SK-N-SH (cell line): ENCODE measurements around the gene FZD4. TPM values are rescaled to one million over a fixed set of nuclear protein-coding genes. Genes with fewer than 3 reads are reported as not detected.

Experiments
- CTCF ChIA-PET: fragments of 300-600, 350-600 bp; formaldehyde crosslinking; extraction: SDS; loops from one replicate; lab custom pipeline; 2021; lab: Yijun Ruan, JAX
- POLR2A ChIA-PET: fragments of 350-600 bp; sonication (Branson Sonifier 250); formaldehyde crosslinking; extraction: SDS; loops from one replicate; lab custom pipeline; 2020; ENCODE audit warnings: antibody characterized with exemption, inconsistent platforms; lab: Yijun Ruan, JAX
- DNase-seq: peaks from one replicate; pipeline ENCODE4 v3.0.0; 2012
- H2AFZ ChIP-seq: fragments of 200-600 bp; sonication (generic); 2 replicates; pipeline ENCODE4 v1.8.1; 2016; ENCODE audit warnings: antibody characterized with exemption, mild to moderate bottlenecking, low read depth
- H3F3A ChIP-seq: fragments of 200-600 bp; sonication (generic); replicated peaks from 2 replicates; pipeline ENCODE3; 2016; ENCODE audit warnings: antibody characterized with exemption, mild to moderate bottlenecking; ENCODE audit not compliant: insufficient read depth
- H3K27ac ChIP-seq, 2 experiments: fragments of 200-500 bp in 1 of 2; fragments of 200-600 bp in 1 of 2; sonication (Bioruptor generic) in 1 of 2; sonication (generic), shearing (Covaris generic) in 1 of 2; 2 replicates each; pipeline versions ENCODE4 v1.5.1 to v1.6.1; 2014 to 2016; ENCODE audit warnings: low read depth in 2 of 2, inconsistent platforms in 1 of 2, low read length in 1 of 2, mild to moderate bottlenecking in 1 of 2, mixed read lengths in 1 of 2
- H3K27me3 ChIP-seq: fragments of 200-600 bp; sonication (generic), shearing (Covaris generic); 2 replicates; pipeline ENCODE4 v1.6.1; 2016; ENCODE audit warnings: mixed run types; ENCODE audit not compliant: insufficient read depth
- H3K36me3 ChIP-seq, 2 experiments: fragments of 200-500 bp in 1 of 2; fragments of 200-600 bp in 1 of 2; sonication (Bioruptor generic) in 1 of 2; sonication (generic) in 1 of 2; replicated peaks in 1 of 2; 2 replicates each; pipeline versions ENCODE3 to v1.5.1; 2014 to 2016; ENCODE audit warnings: low read length in 1 of 2, mild to moderate bottlenecking in 1 of 2; ENCODE audit not compliant: insufficient read depth in 2 of 2, control insufficient read depth in 1 of 2
- H3K4me1 ChIP-seq, 2 experiments: fragments of 200-500 bp in 1 of 2; fragments of 200-600 bp in 1 of 2; sonication (Bioruptor generic) in 1 of 2; sonication (generic), shearing (Covaris generic) in 1 of 2; 2 replicates each; pipeline versions ENCODE4 v1.5.1 to v1.6.1; 2014 to 2016; ENCODE audit warnings: low read depth in 1 of 2, low read length in 1 of 2, mixed run types in 1 of 2; ENCODE audit not compliant: insufficient read depth in 2 of 2, control insufficient read depth in 1 of 2
- H3K4me2 ChIP-seq: fragments of 200-600 bp; sonication (generic), shearing (Covaris generic); 2 replicates; pipeline ENCODE4 v1.6.1; 2017; ENCODE audit warnings: mixed run types
- H3K4me3 ChIP-seq, 2 experiments: fragments of 200-500 bp in 1 of 2; fragments of 200-600 bp in 1 of 2; sonication (Bioruptor generic) in 1 of 2; sonication (generic), shearing (Covaris generic) in 1 of 2; 2 replicates each; pipeline versions ENCODE4 v1.5.1 to v1.8.1; 2014 to 2016; ENCODE audit warnings: low read depth in 2 of 2, inconsistent platforms in 1 of 2, low read length in 1 of 2, mild to moderate bottlenecking in 1 of 2, mixed read lengths in 1 of 2, moderate library complexity in 1 of 2
- H3K79me2 ChIP-seq: fragments of 200-600 bp; sonication (generic); 2 replicates; pipeline ENCODE4 v1.8.1; 2017; ENCODE audit warnings: mild to moderate bottlenecking; ENCODE audit not compliant: insufficient read depth
- H3K9ac ChIP-seq: fragments of 200-600 bp; sonication (generic); 2 replicates; pipeline ENCODE4 v1.6.1; 2017; ENCODE audit warnings: mixed run types
- H3K9me2 ChIP-seq: fragments of 200-600 bp; sonication (generic); 2 replicates; pipeline ENCODE4 v1.6.1; 2017; ENCODE audit warnings: mixed run types
- H3K9me3 ChIP-seq: fragments of 200-600 bp; sonication (generic); 2 replicates; pipeline ENCODE4 v1.6.1; 2017; ENCODE audit warnings: mixed run types, mild to moderate bottlenecking, moderate library complexity
- H4K20me1 ChIP-seq: fragments of 200-600 bp; sonication (generic); 2 replicates; pipeline ENCODE4 v1.6.1; 2017; ENCODE audit warnings: mild to moderate bottlenecking, mixed run types; ENCODE audit not compliant: insufficient read depth
- CHD2 ChIP-seq: fragments of 150-350 bp; IDR thresholded peaks from 2 replicates; pipeline ENCODE4 v1.6.1; 2018; ENCODE audit warnings: low read length; ENCODE audit not compliant: partially characterized antibody
- CTCF ChIP-seq: fragments of 200-600 bp; sonication (generic); IDR thresholded peaks from 2 replicates; pipeline ENCODE4 v1.6.1; 2017; ENCODE audit warnings: antibody characterized with exemption, mild to moderate bottlenecking, moderate library complexity
- ELF1 ChIP-seq: IDR thresholded peaks from 2 replicates; pipeline ENCODE4 v1.4.0; 2012
- EP300 ChIP-seq, 2 experiments: IDR thresholded peaks; 2 replicates each; pipeline versions ENCODE4 v1.4.0 to v1.6.1; 2012; ENCODE audit warnings: borderline replicate concordance in 1 of 2, low read depth in 1 of 2, low read length in 1 of 2
- FOXJ3 ChIP-seq: sonication (generic); formaldehyde crosslinking; IDR thresholded peaks from 2 replicates; pipeline ENCODE4 v1.5.1; 2020; ENCODE audit warnings: mild to moderate bottlenecking, missing genetic modification reagents
- GABPA ChIP-seq: IDR thresholded peaks from 2 replicates; pipeline ENCODE4 v1.4.0; 2012; ENCODE audit warnings: low read depth, mild to moderate bottlenecking
- GATA2 ChIP-seq: sonication (generic); formaldehyde crosslinking; IDR thresholded peaks from 2 replicates; pipeline ENCODE4 v1.5.0; 2020; ENCODE audit warnings: mild to moderate bottlenecking, missing genetic modification reagents
- JUND ChIP-seq: IDR thresholded peaks from 2 replicates; pipeline ENCODE4 v1.4.0; 2012
- MXI1 ChIP-seq: IDR thresholded peaks from 2 replicates; pipeline ENCODE4 v1.6.1; 2012; ENCODE audit warnings: mild to moderate bottlenecking, low read depth, low read length, improper control_type of control experiment
- PBX3 ChIP-seq: IDR thresholded peaks from 2 replicates; pipeline ENCODE4; 2012
- POLR2AphosphoS5 ChIP-seq: IDR thresholded peaks from 2 replicates; pipeline ENCODE4 v1.6.1; 2012; ENCODE audit warnings: low read depth, low read length
- RFX5 ChIP-seq: IDR thresholded peaks from 2 replicates; pipeline ENCODE4 v1.6.1; 2012; ENCODE audit warnings: mild to moderate bottlenecking, improper control_type of control experiment, low read length
- RXRA ChIP-seq: IDR thresholded peaks from 2 replicates; pipeline ENCODE4 v1.4.0; 2012; ENCODE audit warnings: low read depth, mild to moderate bottlenecking, borderline replicate concordance
- SMC3 ChIP-seq: IDR thresholded peaks from 2 replicates; pipeline ENCODE4 v1.6.1; 2012; ENCODE audit warnings: low read depth, low read length, improper control_type of control experiment
- USF1 ChIP-seq: IDR thresholded peaks from 2 replicates; pipeline ENCODE4 v1.4.0; 2012; ENCODE audit warnings: low read depth, borderline replicate concordance
- YY1 ChIP-seq: IDR thresholded peaks from 2 replicates; pipeline ENCODE4 v1.4.0; 2012; ENCODE audit warnings: low read depth, mild to moderate bottlenecking
- ZBTB33 ChIP-seq: IDR thresholded peaks from 2 replicates; pipeline ENCODE4 v1.4.0; 2012; ENCODE audit warnings: low read depth, borderline replicate concordance
- WGBS: methylation state at CpG from one replicate; pipeline ENCODE4 v1.1.6; 2017; ENCODE audit warnings: low lambda C conversion rate; 5-methylcytosine and 5-hydroxymethylcytosine counted together
- polyA plus RNA-seq, 3 experiments: library from polyadenylated mRNA; depleted of rRNA; stranded (reverse); fragments of >200 nt; gene quantifications; 2 replicates each; pipeline ENCODE4 v1.2.3, GENCODE V29; 2012

FZD4 gene
- polyA plus RNA-seq, 1 of the 3 experiments (the other 2 are of a cell fraction): 0.72 TPM

- H3K9ac ChIP-seq: no peak overlapping the region
- no peaks in the 10 kb centered on the region for H4K20me1 ChIP-seq
- ChIA-PET POLR2A (no interaction called here), CTCF (interaction anchor here (1.4 to 5.4 kb wide), 2 partner anchors 12 to 403 kb away, joined by 3 to 36 read pairs; no protein-coding TSS in a partner anchor)
- DNase-seq: no peak
- no peaks in the 10 kb centered on the region for H3K27me3 ChIP-seq
- H2AFZ ChIP-seq: no peak overlapping the region
- WGBS: 87% methylated on average over 5 of the region's 5 CpGs
- peaks cover 9 to 28% of the 10 kb centered on the region in 2 experiments; a peak in 2 of 4 replicates for H3K4me1 ChIP-seq
- no peak overlapping the region for H3K4me3 ChIP-seq
- peaks cover 7 to 21% of the 10 kb centered on the region in 2 experiments for H3K36me3 ChIP-seq
- H3F3A ChIP-seq: peaks cover 10% of the 10 kb centered on the region
- H3K9me3 ChIP-seq: no peaks in the 10 kb centered on the region
- no peak overlapping the region for H3K4me2 ChIP-seq
- TF ChIP-seq ELF1 (no peak), GATA2 (no peak), USF1 (no peak), CHD2 (no peak), SMC3 (no peak), MXI1 (no peak), FOXJ3 (no peak), JUND (no peak), ZBTB33 (no peak), POLR2AphosphoS5 (no peak), RFX5 (no peak), EP300 (IDR thresholded peaks at IDR 0.05; ENCODE audit: borderline replicate concordance in 1 of 2, low read depth in 1 of 2, low read length in 1 of 2) (no peak), RXRA (no peak), GABPA (no peak), PBX3 (no peak), CTCF (no peak), YY1 (no peak)
- H3K9me2 ChIP-seq: no peaks in the 10 kb centered on the region
- H3K27ac ChIP-seq: no peak overlapping the region
- no peaks in the 10 kb centered on the region; the same call in 1 of the 2 replicates for H3K79me2 ChIP-seq
Observed at GRCh38 chr11:86950661-86950995, 4.6 kb downstream of the FZD4 start.
